Activated CD4-positive, CD25-positive, alpha-beta regulatory T cell treated with anti-CD3 and anti-CD28 coated beads, Interleukin-2, amount 50 U/mL, for 72 hours (primary cell): Measurements from ENCODE around the gene MOB3C.

Experiments
- DNase-seq: peaks from one replicate; pipeline ENCODE4 v3.0.0; 2021

The MOB3C gene

DNA sequence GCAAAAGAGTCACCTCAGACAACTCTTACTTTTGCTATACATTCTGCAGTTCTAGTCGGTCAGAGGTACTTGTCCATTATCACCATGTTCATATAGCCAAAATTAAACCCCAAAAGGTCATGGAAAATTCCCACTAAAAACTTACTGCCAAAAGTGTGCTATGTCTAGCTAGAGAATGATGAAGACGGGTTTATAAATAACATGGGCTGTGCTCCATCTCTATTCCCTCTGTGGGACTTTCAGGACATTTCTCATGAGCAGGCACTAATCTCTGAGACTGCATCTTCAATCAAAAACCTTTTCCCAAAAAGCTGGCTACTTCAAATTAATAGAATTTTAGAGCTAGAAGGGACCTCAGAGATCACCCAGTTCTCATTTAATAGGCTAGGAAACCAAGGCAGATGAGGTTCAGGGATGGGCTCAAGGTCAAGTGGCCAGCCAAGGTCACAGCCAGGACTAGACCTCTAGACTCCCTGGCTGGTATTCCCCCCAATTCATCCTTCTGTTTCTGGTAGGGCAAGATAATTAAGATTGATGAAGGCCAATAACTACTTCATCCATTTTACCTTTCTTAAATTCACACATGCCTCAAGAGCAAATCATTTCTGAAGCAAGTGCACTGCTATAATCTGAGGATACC is 21.0 kb upstream of the MOB3C start:
- no peak for DNase-seq

DNA sequence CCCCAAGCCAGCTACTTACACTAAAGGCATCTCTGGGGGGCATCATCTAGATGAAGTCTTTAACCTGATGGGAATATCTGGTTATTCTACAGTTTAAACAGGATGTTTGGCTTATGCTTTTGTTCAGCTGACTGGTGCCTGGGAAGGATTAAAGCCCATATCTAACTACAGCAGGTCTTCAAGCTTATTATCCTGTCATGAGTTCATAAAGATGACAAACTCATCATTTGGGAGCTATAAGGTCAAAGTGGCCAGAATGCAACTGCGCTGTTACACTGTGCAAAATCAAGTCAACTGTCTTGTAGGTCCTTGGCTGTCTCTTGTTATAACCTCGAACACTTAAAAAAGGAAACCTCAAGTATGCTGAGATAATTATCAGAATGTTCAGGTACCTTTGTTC is 18.6 kb upstream of the MOB3C start:
- DNase-seq, result no peak

DNA sequence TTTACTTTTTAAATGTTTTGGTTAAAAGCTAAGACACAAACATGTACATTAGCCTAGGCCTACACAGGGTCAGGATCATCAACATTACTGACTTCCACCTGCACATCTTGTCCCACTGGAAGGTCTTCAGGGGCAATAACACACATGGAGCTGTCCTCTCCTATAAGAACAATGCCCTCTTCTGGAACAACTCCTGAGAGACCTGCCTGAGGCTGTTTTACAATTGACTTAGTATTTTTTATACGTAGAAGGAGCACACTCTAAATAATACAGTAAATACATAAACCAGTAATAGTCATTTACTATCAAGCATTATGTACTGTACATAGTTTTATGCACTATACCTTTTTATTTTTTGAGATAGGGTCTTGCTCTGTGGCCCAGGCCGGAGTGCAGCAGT is 14.1 kb upstream of the MOB3C start:
- DNase-seq, result no peak

DNA sequence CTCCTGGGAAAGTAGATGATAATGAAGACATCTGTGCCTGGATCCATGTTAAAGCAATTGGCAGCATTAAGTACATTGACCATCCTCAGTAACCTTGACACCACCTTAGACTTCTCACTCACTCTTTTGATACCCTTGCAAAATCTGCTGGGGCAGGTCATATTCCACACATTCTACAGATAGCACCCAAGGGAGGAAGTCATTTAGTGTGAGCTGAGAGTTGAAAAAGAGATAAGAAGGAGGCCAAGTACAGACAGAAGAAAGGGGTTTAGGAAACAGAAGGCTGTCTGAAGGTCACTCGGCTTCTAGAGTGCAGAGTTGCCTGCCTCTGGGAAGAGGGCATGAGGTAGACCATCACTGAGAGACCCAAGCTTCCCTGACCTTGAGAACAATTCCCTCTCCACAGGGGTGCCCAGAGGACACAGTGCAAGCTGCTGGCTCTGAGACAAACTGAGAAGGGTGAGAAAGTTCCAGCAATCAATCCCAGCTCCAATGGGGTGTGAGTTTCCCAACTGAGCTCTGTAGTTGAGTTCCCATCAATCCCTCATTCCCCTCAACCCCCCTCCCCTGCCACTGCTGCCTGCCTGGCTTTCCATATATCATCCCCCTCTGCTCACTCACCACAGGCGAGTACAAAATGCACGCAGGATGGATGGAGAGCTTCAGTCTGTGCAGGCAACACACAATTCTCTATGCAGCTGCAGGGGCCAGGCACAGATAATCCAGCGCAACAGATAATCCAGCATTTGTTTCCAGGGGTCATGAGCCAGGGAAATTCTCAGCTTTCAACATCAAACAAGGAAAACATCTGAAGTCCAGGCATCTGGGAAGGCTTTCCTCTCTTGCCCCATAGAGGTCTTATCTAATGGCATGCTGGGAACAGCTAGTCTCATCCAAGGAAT is 7.4 kb upstream of the MOB3C start:
- no peak for DNase-seq

DNA sequence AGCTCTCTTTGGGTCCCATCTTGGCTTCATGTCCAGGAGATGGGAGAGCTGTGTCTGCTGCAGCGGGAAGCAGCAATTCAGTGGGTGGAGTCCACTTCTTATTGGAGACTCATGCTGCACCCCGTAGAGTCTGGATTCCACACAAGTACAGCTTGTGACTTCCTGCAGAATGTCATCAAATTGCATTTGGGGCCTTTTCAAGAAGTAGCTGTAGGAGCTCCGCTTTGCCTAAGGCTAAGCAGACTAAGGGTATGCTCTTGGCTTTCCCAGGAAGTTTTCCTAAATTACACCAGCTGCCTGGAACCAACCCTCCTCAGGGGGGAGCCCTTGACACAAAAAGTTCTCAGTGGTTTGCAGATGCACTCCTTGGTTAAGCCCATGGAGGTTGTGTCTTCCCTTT is 5.7 kb upstream of the MOB3C start:
- DNase-seq, result no peak

DNA sequence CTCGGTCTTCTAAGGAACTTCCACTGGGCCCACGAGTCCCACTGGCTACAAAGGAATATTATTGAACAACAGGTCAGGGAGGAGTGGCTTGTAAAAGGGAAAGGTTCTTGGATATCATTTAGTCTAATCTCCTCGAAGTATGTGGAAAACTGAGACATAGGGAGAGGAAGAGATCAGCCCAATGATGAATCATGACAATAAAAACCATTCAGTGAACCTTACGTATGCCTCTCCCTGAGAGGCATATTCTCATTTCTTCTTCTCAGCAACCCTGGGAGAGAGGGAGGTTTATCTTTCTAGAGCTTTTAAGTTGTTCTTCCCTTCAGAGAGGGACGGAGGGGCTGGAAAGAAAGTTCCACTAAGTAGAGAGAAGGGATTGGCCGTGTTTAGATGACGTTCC is 5.3 kb upstream of the MOB3C start:
- no peak for DNase-seq

DNA sequence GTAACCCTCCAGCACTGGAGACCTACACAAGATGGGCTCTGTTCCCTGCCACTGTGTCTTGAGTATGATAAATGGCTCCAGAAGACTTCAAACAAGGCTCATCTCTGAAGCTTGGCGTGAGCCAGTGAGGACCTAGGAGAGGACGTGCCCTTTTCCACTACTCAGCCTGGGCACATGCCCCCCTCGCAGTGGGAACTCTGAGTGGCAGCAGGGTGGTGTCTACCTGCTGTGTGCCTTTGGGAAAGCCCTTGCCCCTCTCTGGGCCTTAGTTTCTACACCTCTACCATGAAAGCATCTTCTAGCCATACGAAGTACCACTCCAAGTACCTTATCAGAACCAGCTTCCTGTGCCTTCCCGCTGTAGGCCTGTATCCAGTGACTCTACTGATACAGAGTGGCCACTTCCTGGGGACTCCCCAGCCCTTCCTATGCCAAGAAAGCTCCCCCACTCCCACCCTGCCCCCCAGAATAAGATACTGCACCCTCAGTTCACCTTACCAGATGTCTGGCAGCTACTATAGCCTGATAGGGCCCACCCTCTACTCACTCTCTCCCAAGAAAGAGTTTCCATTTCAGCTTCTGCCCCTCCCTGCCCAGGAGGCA is 3.1 kb upstream of the MOB3C start:
- no peak for DNase-seq

DNA sequence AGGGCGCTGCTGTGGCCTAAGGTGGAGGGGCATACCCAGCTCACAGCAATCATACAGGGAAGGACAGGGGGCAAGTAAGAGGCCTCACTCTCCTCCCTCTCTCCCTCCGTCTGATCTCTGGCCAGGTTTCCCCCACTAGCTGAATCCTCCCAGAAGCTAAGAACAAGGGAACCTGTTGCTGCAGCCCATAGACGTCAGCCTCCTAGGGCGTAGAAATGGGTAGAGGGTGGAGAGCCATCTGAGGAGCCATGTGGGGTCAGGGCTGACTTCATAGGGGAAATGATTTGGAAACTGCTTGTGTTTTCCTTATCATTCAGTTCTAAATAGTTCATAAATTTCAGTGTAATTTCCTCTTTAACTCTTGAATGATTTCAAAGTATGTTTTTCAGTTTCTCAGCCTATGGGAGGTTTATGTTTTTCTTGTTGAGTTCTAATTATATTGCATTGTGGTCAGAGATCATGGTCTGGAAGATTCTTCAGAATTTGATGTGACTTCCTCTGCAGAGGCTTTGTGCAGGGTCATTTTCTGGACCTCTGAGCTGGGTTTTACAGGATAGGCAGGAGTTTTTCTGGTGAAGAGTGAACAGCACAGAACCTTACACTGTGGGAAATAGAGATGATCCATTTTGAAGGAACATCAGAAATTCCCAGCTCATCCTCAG is 2.3 kb upstream of the MOB3C start:
- DNase-seq, result no peak

DNA sequence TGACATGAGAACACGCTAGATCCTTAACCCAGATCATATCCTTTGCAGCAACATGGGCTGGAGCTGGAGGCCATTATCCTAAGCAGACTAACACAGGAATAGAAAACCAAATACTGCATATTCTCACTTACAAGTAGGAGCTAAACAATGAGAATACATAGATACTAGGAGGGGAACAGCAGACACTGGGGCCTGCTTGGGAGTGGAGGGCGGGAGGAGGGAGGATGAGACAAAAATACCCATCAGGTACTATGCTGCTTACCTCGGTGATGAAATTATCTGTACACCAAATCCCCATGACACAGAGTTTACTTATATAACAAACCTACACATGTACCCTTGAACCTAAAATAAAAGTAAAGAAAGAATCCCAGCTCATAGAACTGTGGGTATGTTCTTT is 1.2 kb upstream of the MOB3C start:
- no peak for DNase-seq

DNA sequence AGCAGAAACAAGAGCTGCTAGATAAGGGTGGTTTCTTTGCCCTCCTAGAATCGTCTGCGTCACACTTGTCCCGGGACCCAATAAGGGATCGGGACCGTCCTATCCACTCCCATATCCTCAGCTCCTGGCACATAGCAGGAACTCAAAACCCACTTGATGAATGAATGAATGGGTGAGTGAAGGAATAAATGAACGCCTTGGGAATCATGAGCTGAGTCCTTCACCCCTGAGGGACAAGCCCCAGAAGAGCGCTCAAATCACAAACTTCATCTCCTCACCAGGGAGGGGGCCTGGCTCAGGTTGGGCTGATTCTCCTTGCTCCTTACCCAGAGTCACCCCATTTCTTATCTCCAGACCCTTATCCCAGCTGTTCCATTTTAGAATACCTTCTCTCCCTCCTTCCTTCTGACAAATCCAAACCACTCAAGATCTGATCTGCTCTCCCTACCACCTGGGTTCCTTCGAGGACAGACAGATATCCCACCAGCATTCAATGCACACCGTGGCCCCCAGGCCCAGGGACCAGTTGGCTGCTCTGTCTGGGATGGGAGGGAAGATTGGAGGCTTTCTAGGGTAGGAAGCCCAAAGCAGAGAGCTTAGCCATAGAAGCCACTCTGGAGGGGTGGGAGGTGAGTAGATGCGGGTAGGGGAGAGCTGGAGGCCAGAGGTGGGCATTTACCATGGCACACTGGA is 643 bp upstream of the MOB3C start:
- no peak for DNase-seq

DNA sequence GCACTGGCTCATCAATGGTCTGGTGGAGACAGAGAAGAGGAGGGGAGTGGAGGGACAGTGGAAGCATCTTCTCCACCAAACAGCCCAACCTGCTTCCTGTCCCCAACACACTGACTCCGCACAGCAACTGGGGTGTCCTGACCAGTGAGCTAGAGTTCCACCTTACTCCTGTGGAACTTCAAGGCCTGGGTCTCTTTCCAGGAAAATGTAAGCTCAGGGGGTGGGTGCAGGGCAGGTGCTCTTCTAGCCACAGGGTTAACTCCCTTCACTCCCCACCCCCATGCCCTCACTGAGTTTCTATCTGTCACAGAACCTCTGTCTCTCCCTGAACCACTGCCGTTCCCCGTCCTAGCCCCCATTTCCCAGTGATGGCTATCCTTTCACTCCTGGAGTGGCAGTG is 876 bp downstream of the MOB3C start:
- no peak for DNase-seq

DNA sequence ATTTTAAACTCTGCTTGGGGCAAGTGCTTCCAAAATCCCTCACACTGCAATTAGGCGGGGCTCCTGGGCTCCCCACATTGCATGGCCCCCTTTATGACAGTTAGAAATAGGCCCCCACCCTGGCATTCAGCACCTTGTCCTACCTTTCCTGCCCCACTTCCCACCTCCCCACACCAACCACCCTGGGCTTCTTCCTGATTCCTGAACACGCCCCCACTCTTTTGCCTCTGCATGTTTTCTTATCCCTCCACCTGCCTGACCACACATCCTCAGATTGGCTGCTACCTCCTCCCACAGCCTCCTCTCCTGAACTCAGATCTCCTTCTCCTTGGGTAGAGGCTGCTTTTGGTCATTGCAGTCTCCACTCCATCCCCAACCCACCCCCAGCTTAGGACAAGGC is 1.5 kb downstream of the MOB3C start:
- DNase-seq, result no peak

DNA sequence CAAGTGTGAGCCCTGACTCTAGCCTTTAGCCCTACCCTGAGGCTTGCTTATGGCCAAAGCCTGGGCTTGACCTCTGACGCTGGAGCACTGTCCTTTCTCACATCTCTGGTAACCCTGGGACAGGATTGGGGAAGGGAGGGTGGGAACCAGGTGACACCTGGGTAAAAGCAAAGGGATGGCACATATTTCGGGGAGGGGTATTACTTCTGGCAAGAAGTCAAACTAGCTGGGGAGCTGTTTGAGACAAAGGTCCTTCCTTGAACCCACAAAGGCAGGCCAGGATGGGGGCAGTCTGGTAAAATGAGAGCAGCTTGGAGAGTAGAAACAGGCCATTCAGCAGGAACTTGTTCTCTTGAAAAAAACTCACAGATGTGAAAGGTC is 2.0 kb downstream of the MOB3C start:
- DNase-seq, result no peak

DNA sequence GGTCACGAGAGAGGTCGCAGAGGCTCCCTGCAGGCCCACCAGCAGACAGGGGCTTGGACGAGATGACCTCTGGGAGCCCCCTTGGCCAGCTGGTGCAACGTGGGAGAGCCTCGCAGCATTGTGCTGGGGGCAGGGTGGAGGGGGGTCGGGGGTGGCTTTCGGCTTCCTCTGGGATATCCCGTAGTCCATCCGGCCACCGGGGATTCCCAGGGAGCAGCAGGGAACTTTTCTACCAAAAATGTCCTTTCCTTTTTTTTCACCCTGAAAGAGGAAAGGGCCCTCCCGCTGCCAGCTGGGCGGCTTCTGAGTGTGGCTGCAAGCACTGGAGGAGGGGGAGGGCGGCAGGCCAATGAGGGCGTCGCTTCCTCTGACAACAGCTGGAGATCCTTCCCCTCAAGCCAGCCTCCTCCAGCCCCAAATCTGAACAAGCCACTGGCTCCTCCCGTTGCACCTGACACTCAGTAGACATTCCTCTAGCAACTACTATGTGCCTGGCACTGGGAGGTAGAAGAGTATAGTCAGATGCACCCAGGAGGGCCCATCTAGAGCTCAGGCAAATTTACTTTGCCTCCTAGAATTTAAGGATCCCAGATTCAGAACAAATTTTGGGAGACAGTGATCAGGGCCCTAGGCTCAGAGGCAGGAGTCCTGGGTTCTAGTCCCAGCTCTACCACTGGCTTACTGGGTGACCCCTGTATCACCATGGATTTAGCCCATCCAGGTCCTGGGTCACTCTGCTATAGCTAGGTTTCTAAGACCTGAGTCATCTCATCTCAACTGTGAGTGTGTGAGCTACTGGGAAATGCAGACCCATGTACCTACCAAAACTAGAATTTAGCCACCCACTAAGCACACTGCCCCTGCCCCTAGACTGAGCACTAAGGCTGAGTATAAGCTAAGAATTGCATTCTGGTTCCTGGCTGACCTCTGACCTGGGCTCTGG is 2.7 kb downstream of the MOB3C start:
- no peak for DNase-seq

DNA sequence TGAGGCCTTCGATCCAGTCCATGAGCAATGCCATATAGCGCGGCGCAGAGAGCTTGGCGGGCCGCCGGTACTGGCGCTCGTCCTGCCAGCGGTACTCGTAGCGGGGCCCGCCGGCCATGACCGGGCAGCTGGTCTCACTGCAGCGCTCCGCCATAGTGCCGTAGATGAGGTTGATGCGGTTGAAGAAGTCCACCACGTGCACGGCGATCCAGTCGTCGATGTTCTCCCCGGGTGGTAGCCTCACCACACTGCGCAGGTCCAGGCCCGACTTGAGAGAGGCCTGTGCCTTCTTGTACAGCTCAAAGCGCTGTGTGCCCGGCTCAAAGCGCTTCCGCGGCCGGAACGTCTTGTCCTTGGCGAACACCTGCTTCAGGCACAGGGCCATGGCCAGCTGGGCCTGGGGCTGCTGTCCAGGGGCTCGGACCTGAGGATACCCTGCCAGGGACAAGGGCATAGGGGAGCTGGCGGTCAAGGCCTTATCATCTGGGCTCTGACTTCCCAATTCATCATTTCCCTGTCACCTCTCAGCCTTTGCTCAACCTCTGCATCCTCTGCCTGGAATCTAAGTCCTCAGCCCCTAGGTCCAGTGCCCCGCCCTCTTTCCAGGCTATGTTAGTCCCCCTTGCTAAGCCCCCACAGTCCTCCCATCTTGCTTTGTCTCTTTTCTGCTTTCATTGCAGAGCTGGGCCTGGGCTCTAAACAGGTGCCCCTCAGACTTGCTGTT is 3.5 kb downstream of the MOB3C start:
- no peak for DNase-seq

DNA sequence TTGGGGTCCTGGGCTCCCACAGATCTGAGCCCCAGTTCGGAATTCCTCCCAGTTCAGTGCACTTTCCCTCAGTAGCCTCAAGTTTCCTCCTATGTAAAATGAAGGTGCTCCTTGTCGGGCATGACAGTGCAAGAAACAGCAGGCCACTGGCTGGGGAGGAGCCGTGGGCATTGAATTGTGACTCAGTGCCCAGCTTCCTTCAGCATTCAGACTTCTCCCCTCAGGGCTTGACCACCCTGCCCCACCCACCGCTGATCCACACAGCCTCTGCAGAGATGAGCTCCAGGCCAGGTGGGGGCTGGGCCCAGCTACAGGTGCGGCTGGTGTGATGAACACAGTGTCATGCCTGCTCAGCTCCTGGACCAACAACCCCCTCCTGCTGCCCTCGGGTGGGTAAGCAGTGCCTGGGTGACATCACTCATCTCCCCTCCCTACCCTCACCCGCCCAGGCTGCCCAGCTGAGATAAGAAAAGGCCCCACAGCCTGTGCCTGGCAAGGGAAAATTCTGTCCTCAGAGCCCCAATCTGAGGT is 4.9 kb downstream of the MOB3C start:
- DNase-seq, result no peak

DNA sequence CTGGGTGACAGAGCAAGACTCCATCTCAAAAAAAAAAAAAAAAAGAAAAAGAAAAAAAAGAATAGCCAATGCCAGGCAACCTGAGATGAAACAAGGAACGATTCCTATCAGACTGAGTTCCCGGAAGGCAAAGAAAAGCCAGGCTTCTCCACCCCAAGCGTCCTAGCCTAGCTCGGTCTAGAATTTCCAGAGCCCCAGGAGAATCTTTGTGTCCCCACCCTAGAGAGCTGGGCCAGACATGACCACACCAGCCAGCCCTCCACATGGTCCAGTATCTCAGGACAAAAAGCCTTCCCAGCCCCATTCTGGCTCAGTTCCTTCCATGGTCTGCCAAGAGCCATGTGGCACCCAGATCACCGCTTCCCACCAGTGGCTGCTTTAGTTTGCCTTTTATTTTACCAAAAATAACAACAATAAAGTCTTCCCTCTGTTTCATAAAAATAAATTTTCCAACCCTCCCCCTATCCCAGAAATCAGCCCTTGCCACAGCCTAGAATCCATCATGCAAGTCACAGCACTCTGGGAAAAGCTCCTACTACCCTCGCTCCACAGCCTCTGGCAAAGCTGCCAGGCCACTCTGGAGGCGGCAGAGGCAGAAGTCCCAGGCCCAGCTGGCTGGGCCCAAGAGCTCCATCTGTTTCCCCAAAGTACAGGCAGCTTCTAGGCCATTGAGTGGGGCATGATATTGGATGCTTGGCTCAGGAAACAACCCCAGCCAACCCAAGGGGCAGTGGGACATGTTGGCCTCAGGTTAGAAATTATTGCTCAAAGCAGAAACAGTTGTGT is 9.1 kb downstream of the MOB3C start:
- DNase-seq, result no peak

DNA sequence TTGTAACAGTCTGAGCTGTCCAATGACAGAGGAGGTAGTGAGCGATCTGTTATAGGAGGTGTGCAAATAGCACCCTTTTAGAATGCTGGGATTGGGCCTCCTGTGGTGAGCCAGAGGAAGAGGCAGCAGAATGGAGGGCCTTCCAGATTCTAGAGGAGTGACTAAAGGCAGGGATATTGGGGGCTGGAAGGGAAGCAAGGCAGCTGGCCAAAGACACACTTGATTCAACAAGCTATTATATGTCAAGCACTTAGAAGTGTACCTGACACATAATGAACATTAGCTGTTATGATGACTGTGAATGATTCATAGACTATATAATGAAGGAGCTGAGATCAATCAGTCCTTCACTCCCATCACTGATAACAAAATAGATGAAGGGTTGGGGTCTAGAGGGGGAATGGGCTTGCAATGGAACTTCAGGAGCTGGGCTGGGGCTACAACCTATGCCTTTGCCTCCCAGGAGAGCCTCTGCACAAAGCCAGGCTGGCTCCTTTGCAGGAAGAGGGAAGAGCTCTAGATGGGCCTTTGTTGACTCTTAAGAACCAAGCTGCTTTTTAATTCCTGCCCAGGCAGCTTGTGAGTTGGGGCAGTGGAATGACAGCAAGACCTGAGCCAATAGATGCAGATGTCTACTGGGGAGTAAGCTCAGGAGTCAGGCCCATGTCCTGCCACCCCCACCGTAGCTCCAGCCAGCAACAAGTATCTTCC is 10.2 kb downstream of the MOB3C start:
- no peak for DNase-seq

DNA sequence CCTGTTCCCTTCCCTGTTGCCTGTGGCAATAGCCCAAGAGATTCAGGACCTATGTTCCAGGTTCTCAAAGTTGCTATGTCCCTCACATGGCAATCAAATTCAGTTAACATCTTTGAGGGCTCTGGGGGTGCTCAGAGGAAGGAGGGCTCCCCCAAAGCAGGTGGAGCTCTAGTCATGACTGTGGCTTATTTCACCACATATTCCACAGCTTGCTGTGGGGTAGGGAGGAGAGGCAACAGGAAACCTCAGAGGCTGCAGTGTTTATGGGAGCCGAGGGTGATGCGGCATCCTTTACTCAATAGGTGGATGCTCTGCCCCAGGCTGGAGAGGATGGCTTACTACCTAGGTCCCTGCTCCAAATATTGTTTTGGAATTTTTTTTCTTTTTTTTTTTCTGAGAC is 11.4 kb downstream of the MOB3C start:
- no peak for DNase-seq
